ENCODE results near the gene SEC24D.

SEC24D gene

DNA sequence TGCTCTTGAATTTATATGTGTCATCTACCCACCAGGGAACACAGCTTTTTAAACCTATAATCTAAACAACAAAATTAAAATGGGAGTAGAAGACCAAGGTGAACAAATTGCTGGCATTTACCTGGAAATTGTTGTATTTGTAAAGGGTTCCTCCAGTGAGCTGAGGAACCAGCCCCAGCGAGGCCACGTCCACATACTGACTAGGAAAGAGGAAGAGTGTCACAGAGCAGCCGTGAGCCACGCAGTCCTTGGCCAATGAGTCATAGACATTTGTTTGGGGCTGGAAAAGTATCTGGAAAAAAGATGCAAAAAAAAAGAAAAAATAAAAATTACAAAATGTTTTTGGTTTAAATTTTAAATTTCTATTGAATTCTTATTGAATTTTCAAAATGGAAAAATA lies 92.1 kb downstream of the SEC24D start:
- TF ChIP-seq, protein P1, sequence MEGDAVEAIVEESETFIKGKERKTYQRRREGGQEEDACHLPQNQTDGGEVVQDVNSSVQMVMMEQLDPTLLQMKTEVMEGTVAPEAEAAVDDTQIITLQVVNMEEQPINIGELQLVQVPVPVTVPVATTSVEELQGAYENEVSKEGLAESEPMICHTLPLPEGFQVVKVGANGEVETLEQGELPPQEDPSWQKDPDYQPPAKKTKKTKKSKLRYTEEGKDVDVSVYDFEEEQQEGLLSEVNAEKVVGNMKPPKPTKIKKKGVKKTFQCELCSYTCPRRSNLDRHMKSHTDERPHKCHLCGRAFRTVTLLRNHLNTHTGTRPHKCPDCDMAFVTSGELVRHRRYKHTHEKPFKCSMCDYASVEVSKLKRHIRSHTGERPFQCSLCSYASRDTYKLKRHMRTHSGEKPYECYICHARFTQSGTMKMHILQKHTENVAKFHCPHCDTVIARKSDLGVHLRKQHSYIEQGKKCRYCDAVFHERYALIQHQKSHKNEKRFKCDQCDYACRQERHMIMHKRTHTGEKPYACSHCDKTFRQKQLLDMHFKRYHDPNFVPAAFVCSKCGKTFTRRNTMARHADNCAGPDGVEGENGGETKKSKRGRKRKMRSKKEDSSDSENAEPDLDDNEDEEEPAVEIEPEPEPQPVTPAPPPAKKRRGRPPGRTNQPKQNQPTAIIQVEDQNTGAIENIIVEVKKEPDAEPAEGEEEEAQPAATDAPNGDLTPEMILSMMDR (IDR thresholded peaks at IDR 0.05; ENCODE audit: borderline replicate concordance, control extremely low read depth, extremely low read depth, insufficient read depth, missing control alignments), result no peak
- in situ Hi-C loops (cut with MboI; ENCODE audit: low sequenced_read_pairs, unreplicated experiment), result no loop called here
- DNase-seq (ENCODE audit: low spot score), result no peak

DNA sequence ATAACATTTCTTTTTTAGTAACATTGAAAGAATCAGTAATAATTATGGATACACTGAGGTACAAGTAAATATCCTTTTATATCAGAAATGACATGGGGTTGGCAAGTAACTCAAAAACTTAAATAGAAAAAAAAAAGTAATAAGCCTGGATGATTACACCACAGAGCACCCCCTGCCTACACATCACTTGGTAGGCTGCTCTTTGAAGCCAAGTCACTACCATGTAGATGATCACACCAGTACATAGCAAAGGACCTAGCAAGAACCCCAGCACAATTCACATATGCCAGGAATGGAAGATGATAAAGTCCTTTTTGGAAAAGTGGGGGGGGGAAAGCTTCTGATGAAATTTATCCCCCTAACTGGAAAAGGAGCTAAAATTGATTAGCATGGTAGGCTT lies 93.9 kb downstream of the SEC24D start:
- in situ Hi-C loops (cut with MboI; ENCODE audit: low sequenced_read_pairs, unreplicated experiment), result no loop called here
- TF ChIP-seq, protein P1 (IDR thresholded peaks at IDR 0.05; ENCODE audit: borderline replicate concordance, control extremely low read depth, extremely low read depth, insufficient read depth, missing control alignments), result no peak
- no peak for DNase-seq (ENCODE audit: low spot score)

DNA sequence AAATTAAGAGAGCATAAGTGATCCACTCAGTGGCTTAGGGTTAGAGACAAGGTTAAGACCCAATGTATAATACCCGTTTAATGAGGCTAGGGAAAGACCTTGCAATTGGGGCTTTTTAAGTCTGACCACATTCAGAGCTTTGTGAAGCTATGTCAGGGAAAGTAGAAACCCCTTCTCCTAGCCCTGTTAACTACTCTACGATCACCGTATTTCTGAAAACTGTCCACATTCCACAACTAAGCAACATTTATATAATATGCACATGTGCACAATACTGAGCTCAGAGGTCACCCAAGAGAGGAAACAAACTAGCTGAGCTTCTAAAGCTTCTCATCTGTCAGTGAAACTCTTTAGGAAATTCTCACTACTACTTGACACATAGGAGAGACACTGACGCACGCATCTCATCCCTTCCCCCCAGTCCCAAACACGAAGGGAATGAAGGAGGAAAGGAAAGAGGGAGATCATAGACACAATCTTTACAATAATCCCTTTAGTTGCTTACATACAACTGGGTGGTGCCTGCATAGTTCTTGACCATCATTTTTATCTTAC lies 94.5 kb downstream of the SEC24D start:
- TF ChIP-seq, protein P1 (IDR thresholded peaks at IDR 0.05; ENCODE audit: borderline replicate concordance, control extremely low read depth, extremely low read depth, insufficient read depth, missing control alignments), result no peak
- no peak for DNase-seq (ENCODE audit: low spot score)
- in situ Hi-C loops (cut with MboI; ENCODE audit: low sequenced_read_pairs, unreplicated experiment), result no loop called here

DNA sequence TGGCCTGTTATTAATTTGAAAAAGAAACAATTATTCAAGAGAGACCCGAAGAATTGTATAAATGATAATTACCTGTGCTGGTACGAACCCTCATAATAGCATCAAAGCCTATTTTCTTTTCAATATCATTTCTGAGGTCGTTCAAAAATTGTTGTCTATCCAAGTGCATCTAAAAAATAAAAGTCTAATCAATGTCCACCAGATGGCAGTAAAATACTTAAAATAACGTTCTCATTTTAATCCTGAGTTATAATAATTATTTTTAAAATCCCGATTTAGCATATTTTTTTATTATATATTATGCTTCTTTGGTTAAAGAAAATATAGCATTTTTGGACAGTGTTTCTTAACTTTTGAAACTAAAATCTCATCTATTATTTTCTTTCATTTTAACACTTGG lies 95.1 kb downstream of the SEC24D start:
- TF ChIP-seq, protein P1 (IDR thresholded peaks at IDR 0.05; ENCODE audit: borderline replicate concordance, control extremely low read depth, extremely low read depth, insufficient read depth, missing control alignments), result no peak
- DNase-seq (ENCODE audit: low spot score), result no peak
- in situ Hi-C loops (cut with MboI; ENCODE audit: low sequenced_read_pairs, unreplicated experiment), result no loop called here

DNA sequence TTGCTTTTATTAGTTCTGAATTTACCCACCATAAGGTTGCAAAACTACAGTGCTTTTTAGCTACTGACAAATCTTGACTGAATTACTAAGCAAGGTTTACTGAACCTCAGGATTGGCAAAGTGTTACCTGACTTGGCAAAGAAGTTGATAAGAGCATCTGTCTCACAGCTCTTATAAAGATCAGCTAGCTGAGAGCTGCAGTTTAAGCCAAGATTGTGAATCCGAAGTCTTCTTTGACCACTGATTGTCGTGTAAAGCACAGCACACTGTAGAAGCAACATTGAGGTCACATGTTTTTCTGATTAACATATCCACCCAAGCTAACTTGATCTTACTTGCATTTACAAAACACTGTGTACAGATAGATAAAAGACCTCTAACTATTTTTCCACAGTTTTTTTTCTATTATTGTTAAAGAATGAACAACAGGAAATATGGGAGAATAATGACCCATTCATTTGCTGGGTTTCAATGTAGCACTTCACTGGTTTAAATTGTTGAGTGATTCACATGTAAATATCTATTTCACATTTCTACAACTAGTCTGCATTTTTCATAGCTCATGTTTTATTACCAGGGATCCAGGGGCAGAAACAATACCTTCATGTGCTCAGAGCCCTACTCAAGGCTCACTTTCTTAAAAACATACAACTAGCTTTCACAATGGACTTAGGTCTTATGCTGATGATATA lies 96.8 kb downstream of the SEC24D start:
- in situ Hi-C loops (cut with MboI; ENCODE audit: low sequenced_read_pairs, unreplicated experiment), result no loop called here
- no peak for DNase-seq (ENCODE audit: low spot score)
- TF ChIP-seq, protein P1 (IDR thresholded peaks at IDR 0.05; ENCODE audit: borderline replicate concordance, control extremely low read depth, extremely low read depth, insufficient read depth, missing control alignments), result no peak

DNA sequence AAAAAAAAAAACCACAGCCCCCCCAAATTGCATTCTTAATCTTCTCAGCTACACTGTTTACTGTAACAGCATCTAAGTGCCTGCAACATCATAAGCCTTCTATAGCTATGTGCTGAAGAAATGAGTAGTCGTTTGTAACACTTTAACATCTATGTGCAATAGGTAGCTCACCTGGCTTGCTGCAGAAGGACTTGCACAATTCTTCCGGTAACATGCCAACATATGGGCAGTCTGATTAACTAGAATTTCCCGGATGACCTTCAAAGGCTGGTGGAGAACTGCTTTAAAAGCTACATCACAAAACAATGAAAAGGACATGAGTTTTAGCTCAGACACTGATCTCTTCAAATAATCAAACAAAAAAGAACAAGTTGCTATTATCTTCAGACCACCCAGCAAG lies 97.8 kb downstream of the SEC24D start:
- in situ Hi-C loops (cut with MboI; ENCODE audit: low sequenced_read_pairs, unreplicated experiment), result no loop called here
- no peak for DNase-seq (ENCODE audit: low spot score)
- TF ChIP-seq, protein P1 (IDR thresholded peaks at IDR 0.05; ENCODE audit: borderline replicate concordance, control extremely low read depth, extremely low read depth, insufficient read depth, missing control alignments), result no peak

Data from GM13976 (cell line).